MM.1S (cell line): Measurements from ENCODE around the gene PSMD8.

ENCODE experiments used
- EZH2 ChIP-seq: fragments of 300-600 bp; sonication (generic); optimal IDR thresholded peaks from 2 replicates; pipeline ENCODE3; 2017; ENCODE audit warnings: low read depth, mild to moderate bottlenecking, antibody characterized with exemption, low read length, mixed read lengths
- TF ChIP-seq, protein P1 (sequence below): fragments of 300-600 bp; sonication (generic); IDR thresholded peaks from 2 replicates; pipeline ENCODE4 v1.5.1; 2016; ENCODE audit warnings: antibody characterized with exemption, low read length, mixed read lengths

DNA sequence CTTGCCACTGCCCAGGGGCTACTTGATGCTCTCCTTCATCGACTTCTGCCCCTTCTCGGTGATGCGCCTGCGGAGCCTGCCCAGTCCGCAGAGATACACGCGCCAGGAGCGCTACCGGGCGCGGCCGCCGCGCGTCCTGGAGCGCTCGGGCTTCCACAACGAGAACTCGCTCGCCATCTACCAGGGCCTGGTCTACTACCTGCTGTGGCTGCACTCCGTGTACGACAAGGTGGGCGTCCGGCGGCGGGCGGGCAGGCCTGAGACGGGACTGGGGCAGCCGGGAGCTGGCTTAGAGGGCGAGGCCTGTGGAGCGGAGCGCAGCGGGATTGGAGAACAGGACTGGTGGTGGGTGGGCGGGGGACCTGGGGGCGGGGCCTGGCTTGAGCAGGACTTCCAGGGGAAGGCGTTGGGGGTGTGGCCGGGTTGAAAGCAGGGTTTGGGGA is 12.7 kb upstream of the PSMD8 start:
- TF ChIP-seq, protein P1, sequence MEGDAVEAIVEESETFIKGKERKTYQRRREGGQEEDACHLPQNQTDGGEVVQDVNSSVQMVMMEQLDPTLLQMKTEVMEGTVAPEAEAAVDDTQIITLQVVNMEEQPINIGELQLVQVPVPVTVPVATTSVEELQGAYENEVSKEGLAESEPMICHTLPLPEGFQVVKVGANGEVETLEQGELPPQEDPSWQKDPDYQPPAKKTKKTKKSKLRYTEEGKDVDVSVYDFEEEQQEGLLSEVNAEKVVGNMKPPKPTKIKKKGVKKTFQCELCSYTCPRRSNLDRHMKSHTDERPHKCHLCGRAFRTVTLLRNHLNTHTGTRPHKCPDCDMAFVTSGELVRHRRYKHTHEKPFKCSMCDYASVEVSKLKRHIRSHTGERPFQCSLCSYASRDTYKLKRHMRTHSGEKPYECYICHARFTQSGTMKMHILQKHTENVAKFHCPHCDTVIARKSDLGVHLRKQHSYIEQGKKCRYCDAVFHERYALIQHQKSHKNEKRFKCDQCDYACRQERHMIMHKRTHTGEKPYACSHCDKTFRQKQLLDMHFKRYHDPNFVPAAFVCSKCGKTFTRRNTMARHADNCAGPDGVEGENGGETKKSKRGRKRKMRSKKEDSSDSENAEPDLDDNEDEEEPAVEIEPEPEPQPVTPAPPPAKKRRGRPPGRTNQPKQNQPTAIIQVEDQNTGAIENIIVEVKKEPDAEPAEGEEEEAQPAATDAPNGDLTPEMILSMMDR, result 0 out of 2 replicates have a peak, but pooled peaks have one; percentile 5
- TF ChIP-seq EZH2, result no peak
